Cardiac muscle cell (in vitro differentiated cells and primary cell): ENCODE measurements around the gene GNG7. TPM values are rescaled to one million over a fixed set of nuclear protein-coding genes. Genes with fewer than 3 reads are reported as not detected.

Experiments used
- DNase-seq, 2 donors: peaks; one replicate each; pipeline versions ENCODE4 v3.0.0 to v3.0.0-alpha.2; 2010 to 2017; ENCODE audit warnings: low read depth in 1 of 2, low spot score in 1 of 2
- H3K27ac ChIP-seq: fragments of 200-600 bp; sonication (generic); 2 replicates; pipeline ENCODE4 v1.5.1; 2016
- H3K27me3 ChIP-seq: fragments of 200-600 bp; sonication (generic); 2 replicates; pipeline ENCODE4 v1.6.0; 2016; ENCODE audit warnings: control low read depth
- H3K36me3 ChIP-seq: fragments of 200-600 bp; sonication (generic); 2 replicates; pipeline ENCODE4 v1.5.1; 2016; ENCODE audit warnings: control low read depth
- H3K4me1 ChIP-seq: fragments of 200-600 bp; sonication (generic); 2 replicates; pipeline ENCODE4 v1.8.1; 2017; ENCODE audit warnings: low read depth, mild to moderate bottlenecking, mixed run types
- H3K4me3 ChIP-seq: fragments of 200-600 bp; sonication (generic); 2 replicates; pipeline ENCODE4 v1.5.1; 2016; ENCODE audit warnings: mild to moderate bottlenecking
- H3K9me3 ChIP-seq: fragments of 200-600 bp; sonication (generic); 2 replicates; pipeline ENCODE4 v1.5.1; 2017; ENCODE audit warnings: low read depth, mild to moderate bottlenecking, control low read depth
- CTCF ChIP-seq: IDR thresholded peaks from 2 replicates; pipeline ENCODE4 v1.5.1; 2012; ENCODE audit warnings: low read depth, mild to moderate bottlenecking, low read length
- polyA plus RNA-seq: library from polyadenylated mRNA; unstranded; fragments of >200 nt; fragmentation: Nextera tagmentation; extraction: Ambion mirVana; gene quantifications from 2 replicates; pipeline ENCODE4 v1.2.1, GENCODE V29; 2016
- total RNA-seq: library from RNA; depleted of rRNA; stranded (reverse); fragments of >200 nt; gene quantifications from 2 replicates; pipeline ENCODE4 v1.2.3, GENCODE V29; 2016

Gene GNG7
- total RNA-seq = 14.3 and 20.4 TPM in 2 replicates
- 24.8 and 34.4 TPM in 2 replicates for polyA plus RNA-seq

DNA sequence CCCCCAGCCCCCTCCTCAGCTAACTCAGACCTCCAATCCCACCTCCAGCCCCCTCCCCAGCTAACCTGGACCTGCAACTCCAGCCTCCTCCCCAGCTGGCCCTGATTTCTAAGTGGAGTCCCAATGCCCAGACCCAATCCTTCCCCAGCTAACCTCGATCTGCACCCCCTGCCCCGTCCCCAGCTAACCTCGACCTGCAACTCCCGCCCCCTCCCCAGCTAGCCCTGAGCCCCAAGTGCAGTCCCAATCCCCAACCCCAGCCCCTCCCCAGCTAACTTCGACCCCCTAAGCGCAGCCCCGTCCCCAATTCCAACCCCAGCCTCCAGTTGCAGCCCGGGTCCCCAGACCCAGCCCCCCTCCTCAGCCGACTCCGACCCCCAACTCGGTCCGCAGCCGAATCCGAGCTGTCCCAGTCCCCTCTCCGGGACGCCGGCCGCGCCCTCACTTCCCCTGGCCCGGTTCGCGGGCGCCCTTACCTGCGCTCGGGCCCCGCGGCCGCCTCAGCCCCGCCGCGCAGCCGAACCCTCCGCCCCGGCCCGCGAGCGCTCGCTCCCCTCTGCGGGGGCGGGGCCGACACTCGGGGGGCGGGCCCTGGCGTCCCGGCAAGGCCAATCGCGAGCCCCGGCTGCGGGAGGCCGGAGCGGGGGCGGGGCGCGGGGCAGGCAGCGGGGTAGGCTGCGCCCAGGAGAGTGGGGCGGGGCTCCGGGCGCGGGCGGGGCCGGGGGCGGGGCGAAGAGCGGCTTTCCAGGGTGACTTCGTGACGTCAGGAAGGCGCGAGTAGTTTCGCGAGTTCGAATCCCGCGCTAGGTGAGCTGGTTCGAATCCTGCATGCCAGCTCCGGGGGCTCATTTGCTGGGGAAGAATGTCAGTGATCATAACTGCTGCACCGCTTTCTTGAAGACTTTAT, at the start of gene GNG7:
TSS of gene GNG7 (minus strand) at position 525 of the 907 bp plus-strand sequence. CDS start 182,006 bp downstream, outside the sequence.
- Histone ChIP-seq H3K4me1 (peaks cover 4% of the 10 kb centered on the region), H3K4me3 (peak within 1 kb of the TSS; percentile 77), H3K36me3 (no peaks in the 10 kb centered on the region), H3K27ac (no peak within 1 kb of the TSS), H3K27me3 (peaks cover 25% of the 10 kb centered on the region), H3K9me3 (no peaks in the 10 kb centered on the region)
- peak; percentile 92 to 96 for DNase-seq
- no peak for TF ChIP-seq CTCF

- TF ChIP-seq CTCF = no peak
- Histone ChIP-seq H3K4me1 (no peaks in the 10 kb centered on the region), H3K27ac (no peak overlapping the region), H3K9me3 (no peaks in the 10 kb centered on the region), H3K36me3 (no peaks in the 10 kb centered on the region), H3K4me3 (no peak overlapping the region), H3K27me3 (peaks cover 6% of the 10 kb centered on the region)
- DNase-seq = no peak
Measured at GRCh38 chr19:2751438-2751830, 48.9 kb upstream of the GNG7 start.

DNA sequence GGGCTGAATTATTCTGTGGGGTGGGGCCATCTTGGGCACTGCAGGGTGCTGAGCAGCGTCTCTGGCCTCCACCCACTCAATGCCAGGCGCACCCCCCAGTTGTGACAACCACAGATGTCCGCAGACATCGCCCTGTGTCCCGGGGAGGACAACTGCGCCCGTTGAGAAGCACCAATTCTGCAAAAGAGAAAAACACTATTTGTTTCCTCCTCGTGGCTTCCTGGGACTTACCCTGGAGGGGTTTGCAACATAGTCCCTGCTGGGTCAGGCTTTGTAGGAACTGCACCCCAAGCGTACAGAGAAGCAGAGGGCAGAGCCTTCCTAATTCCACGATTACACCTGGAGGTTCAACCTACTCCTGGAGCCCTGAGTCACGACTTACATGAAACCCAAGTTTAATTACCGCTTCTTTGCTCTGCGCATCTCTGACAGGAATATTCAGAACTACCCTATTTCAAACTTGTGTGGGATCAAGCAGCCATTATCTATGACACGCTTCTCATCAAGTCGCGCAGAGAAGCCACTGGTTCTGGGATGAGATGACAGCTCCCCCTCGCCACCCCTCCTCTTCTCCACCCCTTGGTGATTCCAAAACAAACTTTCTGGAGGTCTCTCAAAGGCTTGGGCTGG, 48.4 kb upstream of the GNG7 start:
- no peak for TF ChIP-seq CTCF
- H3K9me3 ChIP-seq = no peaks in the 10 kb centered on the region
- no peaks in the 10 kb centered on the region for H3K4me1 ChIP-seq

DNA sequence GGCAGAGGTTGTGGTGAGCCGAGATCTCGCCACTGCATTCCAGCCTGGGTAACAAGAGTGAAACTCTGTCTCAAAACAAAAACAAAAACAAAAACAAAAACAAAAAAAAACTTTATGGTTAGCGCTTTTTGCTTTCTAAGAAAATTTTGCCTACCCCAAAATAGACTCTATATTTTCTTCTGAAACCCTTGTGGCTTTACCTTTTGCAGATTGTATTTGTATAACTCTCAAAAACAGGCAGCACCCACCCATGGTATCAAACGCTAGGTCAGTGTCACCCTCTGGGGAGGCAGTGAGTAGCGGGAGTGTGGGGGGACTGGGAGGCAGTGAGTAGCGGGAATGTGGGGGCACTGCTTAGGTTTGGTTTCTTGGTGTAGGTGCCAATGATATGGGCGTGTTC, 44.9 kb upstream of the GNG7 start:
- no peaks in the 10 kb centered on the region for H3K36me3 ChIP-seq
- no peaks in the 10 kb centered on the region for H3K4me1 ChIP-seq
- no peak for TF ChIP-seq CTCF
- H3K27ac ChIP-seq = no peak overlapping the region
- no peaks in the 10 kb centered on the region for H3K9me3 ChIP-seq
- H3K27me3 ChIP-seq = peaks cover 24% of the 10 kb centered on the region
- no peak for DNase-seq
- no peak overlapping the region for H3K4me3 ChIP-seq

More for the DNA sequence above, 48.4 kb upstream of the GNG7 start:
- H3K27ac ChIP-seq = no peak overlapping the region
- peaks cover 9% of the 10 kb centered on the region for H3K27me3 ChIP-seq
- no peak overlapping the region for H3K4me3 ChIP-seq
- DNase-seq = no peak
- H3K36me3 ChIP-seq = no peaks in the 10 kb centered on the region

- no peak for TF ChIP-seq CTCF
- Histone ChIP-seq H3K36me3 (no peaks in the 10 kb centered on the region), H3K4me1 (peaks cover 4% of the 10 kb centered on the region), H3K9me3 (no peaks in the 10 kb centered on the region), H3K27ac (no peak overlapping the region), H3K4me3 (no peak overlapping the region), H3K27me3 (peaks cover 24% of the 10 kb centered on the region)
- no peak for DNase-seq
Measured at GRCh38 chr19:2744113-2744512, 41.6 kb upstream of the GNG7 start.
